Epithelial cell of umbilical artery (primary cell): Measurements from ENCODE around the gene SLC35A3. TPM values are rescaled to one million over a fixed set of nuclear protein-coding genes. Genes with fewer than 3 reads are reported as not detected.

ENCODE experiments used
- total RNA-seq: library from RNA; depleted of rRNA; stranded (reverse); fragments of >200 nt; gene quantifications from 2 replicates; pipeline ENCODE4 v1.2.3, GENCODE V29; 2014

Gene SLC35A3
- 22.7 and 42.2 TPM in 2 replicates for total RNA-seq

DNA sequence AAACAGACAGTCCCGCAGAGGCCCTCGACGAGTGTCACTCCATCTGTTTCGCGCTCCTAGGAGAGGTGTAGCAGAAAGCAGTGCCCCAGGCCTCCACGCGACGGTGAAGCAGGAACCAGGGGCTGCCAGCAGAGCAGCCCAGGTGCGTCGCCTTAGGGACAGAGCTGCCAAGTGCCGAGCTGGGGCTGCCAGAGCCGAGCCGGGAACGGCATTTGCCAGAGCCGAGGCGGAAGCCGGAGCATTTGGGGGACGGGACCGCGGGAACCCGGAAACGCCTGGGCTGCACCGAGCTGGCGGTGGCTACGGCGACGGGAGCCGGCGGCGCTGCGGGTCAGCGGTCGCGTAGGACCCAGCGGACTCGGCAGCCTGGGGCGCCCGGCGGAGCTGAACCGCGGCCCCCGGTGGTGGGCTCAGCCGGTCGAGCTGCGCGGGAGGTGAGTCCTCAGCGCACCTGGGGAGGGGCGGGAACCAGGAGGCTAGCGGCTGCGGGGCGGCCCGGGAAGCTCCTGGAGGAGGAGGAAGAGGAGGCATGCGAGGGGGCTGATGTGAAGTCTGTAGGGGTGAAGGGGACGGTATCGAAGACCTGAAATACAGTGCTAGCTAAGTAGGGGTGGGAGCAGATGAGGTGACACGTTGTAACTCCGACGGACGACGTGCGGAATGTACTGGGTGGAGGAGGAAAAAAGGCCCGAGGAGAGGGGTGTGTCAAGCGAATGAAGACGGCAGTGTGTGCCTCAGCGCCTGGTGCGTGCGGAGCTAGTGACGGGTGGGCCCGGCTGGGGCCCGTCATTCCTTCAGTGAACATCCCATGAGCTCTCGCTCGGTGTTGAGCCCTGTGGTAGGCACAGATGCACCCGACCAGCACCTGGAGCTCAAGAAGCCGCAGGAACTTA lies at the start of gene SLC35A3:
SLC35A3 (plus strand) TSS at position 268 of the 893 bp plus-strand sequence. CDS start 23,559 bp downstream, outside the sequence.

Other genes with a start within 250 kb of the SLC35A3 start
- gene FRRS1, start 203.4 kb upstream of the SLC35A3 start, total RNA-seq: 1.9 and 4.6 TPM in 2 replicates
- 12.3 and 17.5 TPM in 2 replicates for gene AGL, start 119.6 kb upstream of the SLC35A3 start, total RNA-seq
- 3.6 and 6.2 TPM in 2 replicates for gene SASS6, start 162.9 kb downstream of the SLC35A3 start, total RNA-seq
- gene TRMT13, start 163.2 kb downstream of the SLC35A3 start, total RNA-seq: 8.8 and 11.7 TPM in 2 replicates
- under 0.01 and 0.30 TPM in 2 replicates for gene LRRC39, start 208.3 kb downstream of the SLC35A3 start, total RNA-seq